CD4-positive, alpha-beta T cell (primary cell): ENCODE results near the gene STRADB. TPM values are rescaled to one million over a fixed set of nuclear protein-coding genes. Genes with fewer than 3 reads are reported as not detected.
A peak's percentile ranks its signal among the peaks of the same experiment; 100 is the strongest.

ENCODE experiments used
- ATAC-seq: fragments of 200-7000 bp; cut with Tn5 transposase; one replicate; pipeline ENCODE4 v1.10.0; 2022; ENCODE audit warnings: mild to moderate bottlenecking; ENCODE audit not compliant: poor library complexity
- CTCF ChIA-PET: fragments of 350-600 bp; sonication (Branson Sonifier 250); formaldehyde crosslinking; loops from one replicate; lab custom pipeline; 2021; ENCODE audit warnings: antibody characterized with exemption, inconsistent platforms; lab: Charles Lee
- POLR2A ChIA-PET: fragments of 350-600 bp; sonication (Branson Sonifier 250); formaldehyde crosslinking; loops from one replicate; lab custom pipeline; 2021; ENCODE audit warnings: antibody characterized with exemption, inconsistent platforms; lab: Charles Lee
- DNase-seq, 14 experiments: peaks; one replicate each; pipeline ENCODE4 v3.0.0-alpha.2; 2013 to 2020; ENCODE audit warnings: mixed read lengths in 2 of 14
- H3K27ac ChIP-seq, 2 donors: one replicate each; pipeline versions ENCODE4 v1.5.1 to v1.7.0; 2013; ENCODE audit warnings: low read length in 2 of 2, low read depth in 1 of 2, mild to moderate bottlenecking in 1 of 2
- H3K27me3 ChIP-seq, 2 experiments: 1 replicate in 1 of 2; 2 replicates in 1 of 2; pipeline versions ENCODE4 v1.6.1 to v1.7.0; 2013; ENCODE audit warnings: low read length in 2 of 2, control low read depth in 1 of 2, mild to moderate bottlenecking in 1 of 2, moderate library complexity in 1 of 2; ENCODE audit not compliant: insufficient read depth in 2 of 2, control insufficient read depth in 1 of 2
- H3K36me3 ChIP-seq: one replicate; pipeline ENCODE4 v1.6.1; 2013; ENCODE audit warnings: low read length, control low read depth; ENCODE audit not compliant: insufficient read depth
- H3K4me1 ChIP-seq: one replicate; pipeline ENCODE4 v1.6.1; 2013; ENCODE audit warnings: low read length, control low read depth; ENCODE audit not compliant: insufficient read depth
- H3K4me3 ChIP-seq: one replicate; pipeline ENCODE4 v1.5.1; 2013; ENCODE audit warnings: mild to moderate bottlenecking, low read length, moderate library complexity
- H3K9me3 ChIP-seq, 2 experiments: 1 replicate in 1 of 2; 2 replicates in 1 of 2; pipeline versions ENCODE4 v1.6.1 to v1.7.0; 2013; ENCODE audit warnings: low read length in 2 of 2, mild to moderate bottlenecking in 2 of 2, control low read depth in 1 of 2, moderate library complexity in 1 of 2; ENCODE audit not compliant: control insufficient read depth in 1 of 2, insufficient read depth in 1 of 2
- H3K27ac Mint-ChIP-seq: one replicate; pipeline ENCODE4 v1.8.0; 2020; ENCODE audit warnings: mixed read lengths
- H3K27me3 Mint-ChIP-seq: one replicate; pipeline ENCODE4 v1.8.0; 2021; ENCODE audit warnings: mixed read lengths
- H3K36me3 Mint-ChIP-seq: one replicate; pipeline ENCODE4 v1.8.0; 2021; ENCODE audit warnings: low read depth, mixed read lengths
- H3K4me1 Mint-ChIP-seq: one replicate; pipeline ENCODE4 v1.8.0; 2021; ENCODE audit warnings: low read depth, mixed read lengths
- H3K4me3 Mint-ChIP-seq: one replicate; pipeline ENCODE4 v1.8.0; 2020; ENCODE audit warnings: mild to moderate bottlenecking, mixed read lengths
- H3K9me3 Mint-ChIP-seq: one replicate; pipeline ENCODE4 v1.8.0; 2020; ENCODE audit warnings: mixed read lengths
- intact Hi-C, 2 experiments: fragments of 100-400 bp; cut with DNase I in 1 of 2; cut with micrococcal nuclease in 1 of 2; formaldehyde crosslinking; loops; one replicate each; pipeline versions ENCODE4 v1.15.1 to v1.9.0; 2023 to 2025; cut with DNase I, micrococcal nuclease
- total RNA-seq, 174 experiments: library from RNA in 2 of 174; stranded (reverse) in 2 of 174; gene quantifications; one replicate each; pipeline ENCODE4 v1.2.3 and lab custom pipeline; 2021 to 2026
- TF ChIP-seq, protein P1 (sequence below): fragments of 200-600 bp; IDR thresholded peaks from one replicate; pipeline ENCODE4 v1.8.0; 2022; ENCODE audit warnings: antibody characterized with exemption, mild to moderate bottlenecking

The STRADB gene
- total RNA-seq, 2 experiments from 2014 or later = 4.2 to 5.6 TPM

DNA sequence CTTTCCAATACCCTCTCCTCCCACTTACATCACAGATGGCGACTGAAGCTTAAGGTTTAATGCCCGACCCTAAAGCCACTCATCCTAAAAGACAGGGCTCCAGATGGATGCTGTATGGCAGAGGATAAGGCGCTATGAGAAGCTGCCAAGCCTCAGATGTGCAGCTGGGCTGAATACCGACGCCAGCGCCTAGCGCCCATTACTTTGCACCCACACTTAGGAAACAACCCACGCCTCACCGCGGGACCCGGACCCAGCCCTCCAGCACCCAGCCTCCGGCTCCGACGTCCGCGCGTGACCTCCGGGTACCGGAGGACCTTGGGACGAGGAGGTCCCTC is 617 bp upstream of the STRADB start:
- Histone ChIP-seq H3K4me1 (peaks cover 44% of the 10 kb centered on the region), H3K9me3 (no peaks in the 10 kb centered on the region), H3K27me3 (no peaks in the 10 kb centered on the region), H3K27ac (peak overlapping the region; percentile 83 to 85), H3K4me3 (peak overlapping the region; percentile 90), H3K36me3 (peaks cover 7% of the 10 kb centered on the region)
- peak overlapping the region; percentile 98 for H3K27ac Mint-ChIP-seq
- peak overlapping the region; percentile 97 for H3K4me3 Mint-ChIP-seq
- H3K36me3 Mint-ChIP-seq = peaks cover 24% of the 10 kb centered on the region
- no peak for DNase-seq
- intact Hi-C loops = loop anchor here (2.0 to 10.0 kb wide), 11 partner anchors 18 to 1564 kb away; partner anchors contain the start of genes BZW1 (in 1 of the 2), CASP8 (in 1 of the 2), CLK1 (in 1 of the 2) and FZD7 (in 1 of the 2)
- no peaks in the 10 kb centered on the region for H3K27me3 Mint-ChIP-seq
- POLR2A ChIA-PET = interaction anchor here (0.5 to 3.8 kb wide), 29 partner anchors 11 to 1788 kb away, joined by 3 to 48 read pairs (median 5); partner anchors contain the start of genes ALS2, BZW1, CFLAR and CLK1
- ATAC-seq = peak; percentile 17
- CTCF ChIA-PET = interaction anchor here (0.7 to 2.2 kb wide), 8 partner anchors 16 to 488 kb away, joined by 3 to 8 read pairs (median 4); partner anchors contain the start of gene ORC2
- H3K9me3 Mint-ChIP-seq = no peaks in the 10 kb centered on the region
- TF ChIP-seq, protein P1, sequence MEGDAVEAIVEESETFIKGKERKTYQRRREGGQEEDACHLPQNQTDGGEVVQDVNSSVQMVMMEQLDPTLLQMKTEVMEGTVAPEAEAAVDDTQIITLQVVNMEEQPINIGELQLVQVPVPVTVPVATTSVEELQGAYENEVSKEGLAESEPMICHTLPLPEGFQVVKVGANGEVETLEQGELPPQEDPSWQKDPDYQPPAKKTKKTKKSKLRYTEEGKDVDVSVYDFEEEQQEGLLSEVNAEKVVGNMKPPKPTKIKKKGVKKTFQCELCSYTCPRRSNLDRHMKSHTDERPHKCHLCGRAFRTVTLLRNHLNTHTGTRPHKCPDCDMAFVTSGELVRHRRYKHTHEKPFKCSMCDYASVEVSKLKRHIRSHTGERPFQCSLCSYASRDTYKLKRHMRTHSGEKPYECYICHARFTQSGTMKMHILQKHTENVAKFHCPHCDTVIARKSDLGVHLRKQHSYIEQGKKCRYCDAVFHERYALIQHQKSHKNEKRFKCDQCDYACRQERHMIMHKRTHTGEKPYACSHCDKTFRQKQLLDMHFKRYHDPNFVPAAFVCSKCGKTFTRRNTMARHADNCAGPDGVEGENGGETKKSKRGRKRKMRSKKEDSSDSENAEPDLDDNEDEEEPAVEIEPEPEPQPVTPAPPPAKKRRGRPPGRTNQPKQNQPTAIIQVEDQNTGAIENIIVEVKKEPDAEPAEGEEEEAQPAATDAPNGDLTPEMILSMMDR = no peak
- H3K4me1 Mint-ChIP-seq = peaks cover 66% of the 10 kb centered on the region

DNA sequence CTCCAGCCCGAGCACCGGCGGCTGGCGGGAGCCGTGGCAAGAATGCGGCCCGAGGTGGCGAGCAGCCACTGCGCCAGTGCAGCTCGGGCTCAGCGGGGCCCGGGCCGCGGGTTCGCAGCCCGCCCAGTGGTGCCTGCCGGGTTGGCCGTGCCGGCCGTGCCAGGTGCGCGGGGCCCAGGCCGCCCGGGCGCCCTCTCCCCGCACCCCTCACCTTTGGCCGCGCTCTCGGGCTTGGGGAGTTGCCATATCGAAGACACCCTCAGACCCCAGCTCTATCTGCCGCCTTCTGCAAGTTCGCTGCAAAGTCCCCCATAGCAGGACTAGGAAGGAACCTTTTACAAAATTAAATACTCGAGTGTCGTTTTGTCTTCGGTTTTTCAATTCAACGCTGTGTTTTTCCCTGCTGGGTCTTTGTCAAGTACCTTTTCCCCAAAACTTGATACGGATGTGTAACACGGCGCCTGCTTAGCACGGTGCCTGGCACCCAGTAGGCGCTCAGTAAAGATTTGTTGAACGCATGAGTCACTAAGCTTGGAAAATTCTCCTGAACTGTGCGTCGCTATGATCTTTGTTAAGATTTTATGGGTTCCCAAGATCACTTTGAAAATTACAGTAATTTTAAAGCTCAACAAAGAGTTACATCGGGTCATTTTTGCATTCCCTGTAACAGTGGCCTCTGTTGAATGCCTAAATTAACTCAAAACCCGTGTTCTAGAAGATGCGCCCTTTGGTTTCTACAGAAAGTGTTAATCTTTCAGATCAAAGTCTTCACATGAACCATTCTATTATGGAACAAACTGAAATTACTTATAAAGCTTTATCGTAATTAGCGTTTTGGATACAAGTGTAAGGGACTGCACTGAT is 750 bp downstream of the STRADB start:
- ATAC-seq (no peak), DNase-seq (no peak)
- TF ChIP-seq, protein P1 = no peak
- Mint-ChIP-seq H3K27me3 (no peaks in the 10 kb centered on the region), H3K9me3 (no peaks in the 10 kb centered on the region), H3K27ac (peak overlapping the region; percentile 98), H3K4me1 (peaks cover 52% of the 10 kb centered on the region), H3K4me3 (peak overlapping the region; percentile 92), H3K36me3 (peaks cover 19% of the 10 kb centered on the region)
- CTCF ChIA-PET = interaction anchor here (1.0 to 2.2 kb wide), 7 partner anchors 9 to 220 kb away, joined by 3 to 8 read pairs (median 4); no protein-coding TSS in a partner anchor
- no peaks in the 10 kb centered on the region for H3K9me3 ChIP-seq
- POLR2A ChIA-PET = interaction anchor here (0.6 to 3.8 kb wide), 30 partner anchors 10 to 1787 kb away, joined by 3 to 48 read pairs (median 5); partner anchors contain the start of genes ALS2, CFLAR, CLK1 and NIF3L1
- intact Hi-C loops = loop anchor here (2.0 to 10.0 kb wide), 11 partner anchors 190 to 1563 kb away; partner anchors contain the start of genes TMEM237 (in 2 of the 2), BZW1 (in 1 of the 2), CASP8 (in 1 of the 2) and CLK1 (in 1 of the 2)
- peaks cover 3% of the 10 kb centered on the region for H3K36me3 ChIP-seq
- H3K4me3 ChIP-seq = peak overlapping the region; percentile 90
- H3K4me1 ChIP-seq = peaks cover 40% of the 10 kb centered on the region
- no peak overlapping the region for H3K27ac ChIP-seq
- H3K27me3 ChIP-seq = no peaks in the 10 kb centered on the region

DNA sequence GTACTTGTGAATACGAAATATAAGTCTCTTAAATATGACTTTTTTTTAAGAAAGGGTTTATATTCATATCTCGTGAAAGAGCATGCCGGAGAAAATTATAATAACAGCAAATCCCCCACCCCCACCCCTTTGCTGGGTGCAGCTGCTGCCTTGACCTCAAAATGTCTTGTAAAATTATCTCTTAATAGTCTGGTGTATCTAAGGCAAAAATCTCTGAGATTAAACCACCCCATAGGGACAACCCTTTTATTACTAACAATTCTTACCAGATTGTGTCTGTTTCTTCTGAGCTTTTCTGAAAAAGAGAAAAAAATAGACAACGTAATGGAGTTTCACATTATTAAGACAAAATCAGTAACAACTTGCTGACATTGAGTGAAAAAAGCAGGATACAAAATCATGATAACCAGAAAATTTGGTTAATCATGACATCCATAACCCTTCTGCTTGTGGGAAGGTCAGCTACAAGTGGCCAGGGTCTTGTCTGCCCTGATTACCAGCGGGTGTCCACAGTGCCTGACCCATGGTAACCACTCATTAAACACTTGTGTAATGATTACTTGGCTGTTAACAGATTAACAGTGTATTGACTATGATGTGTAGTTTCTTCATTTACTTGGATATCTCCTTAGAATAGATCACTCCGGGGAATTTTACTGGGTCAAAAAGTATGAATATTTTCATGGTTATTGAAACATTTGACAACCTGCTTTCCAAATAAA is 1.5 kb downstream of the STRADB start:
- Mint-ChIP-seq H3K27me3 (no peaks in the 10 kb centered on the region), H3K36me3 (peaks cover 19% of the 10 kb centered on the region), H3K4me1 (peaks cover 45% of the 10 kb centered on the region), H3K4me3 (peak overlapping the region; percentile 92), H3K9me3 (no peaks in the 10 kb centered on the region), H3K27ac (peak overlapping the region; percentile 98)
- intact Hi-C loops = loop anchor here (2.0 to 10.0 kb wide), 11 partner anchors 189 to 1562 kb away; partner anchors contain the start of genes TMEM237 (in 2 of the 2), BZW1 (in 1 of the 2), CASP8 (in 1 of the 2) and CLK1 (in 1 of the 2)
- H3K4me1 ChIP-seq = peaks cover 32% of the 10 kb centered on the region
- ATAC-seq (no peak), DNase-seq (no peak)
- no peaks in the 10 kb centered on the region for H3K36me3 ChIP-seq
- H3K4me3 ChIP-seq = no peak overlapping the region
- no peak overlapping the region for H3K27ac ChIP-seq
- TF ChIP-seq, protein P1 = no peak
- no peaks in the 10 kb centered on the region for H3K9me3 ChIP-seq
- H3K27me3 ChIP-seq = no peaks in the 10 kb centered on the region
- ChIA-PET CTCF (interaction anchor here (1.1 kb wide), 1 partner anchor 55 kb away, joined by 4 read pairs; no protein-coding TSS in a partner anchor), POLR2A (interaction anchor here (2.2 to 3.8 kb wide), 7 partner anchors 12 to 740 kb away, joined by 8 to 48 read pairs (median 29); partner anchors contain the start of gene TMEM237)
